GM19239 (cell line): Measurements from ENCODE around the gene GMPPA.
A peak's percentile ranks its signal among the peaks of the same experiment; 100 is the strongest.

Experiments used
- DNase-seq: peaks from one replicate; pipeline ENCODE4 v3.0.0; 2011; ENCODE audit warnings: low spot score; ENCODE audit not compliant: insufficient read length
- FAIRE-seq: peaks from 2 replicates; lab custom pipeline; 2011; peaks lifted over from hg19 to GRCh38; lab: Jason Lieb, UNC

GMPPA gene

DNA sequence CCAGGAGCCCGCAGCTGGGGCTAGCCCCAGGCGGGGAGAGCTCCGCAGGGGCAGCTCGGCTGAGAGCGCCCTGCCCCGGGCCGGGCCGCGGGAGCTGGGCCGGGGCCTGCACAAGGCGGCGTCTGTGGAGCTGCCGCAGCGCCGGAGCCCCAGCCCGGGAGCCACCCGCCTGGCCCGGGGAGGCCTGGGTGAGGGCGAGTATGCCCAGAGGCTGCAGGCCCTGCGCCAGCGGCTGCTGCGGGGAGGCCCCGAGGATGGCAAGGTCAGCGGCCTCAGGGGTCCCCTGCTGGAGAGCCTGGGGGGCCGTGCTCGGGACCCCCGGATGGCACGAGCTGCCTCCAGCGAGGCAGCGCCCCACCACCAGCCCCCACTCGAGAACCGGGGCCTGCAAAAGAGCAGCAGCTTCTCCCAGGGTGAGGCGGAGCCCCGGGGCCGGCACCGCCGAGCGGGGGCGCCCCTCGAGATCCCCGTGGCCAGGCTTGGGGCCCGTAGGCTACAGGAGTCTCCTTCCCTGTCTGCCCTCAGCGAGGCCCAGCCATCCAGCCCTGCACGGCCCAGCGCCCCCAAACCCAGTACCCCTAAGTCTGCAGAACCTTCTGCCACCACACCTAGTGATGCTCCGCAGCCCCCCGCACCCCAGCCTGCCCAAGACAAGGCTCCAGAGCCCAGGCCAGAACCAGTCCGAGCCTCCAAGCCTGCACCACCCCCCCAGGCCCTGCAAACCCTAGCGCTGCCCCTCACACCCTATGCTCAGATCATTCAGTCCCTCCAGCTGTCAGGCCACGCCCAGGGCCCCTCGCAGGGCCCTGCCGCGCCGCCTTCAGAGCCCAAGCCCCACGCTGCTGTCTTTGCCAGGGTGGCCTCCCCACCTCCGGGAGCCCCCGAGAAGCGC is 15.0 kb upstream of the GMPPA start:
- DNase-seq (no peak), FAIRE-seq (no peak)

DNA sequence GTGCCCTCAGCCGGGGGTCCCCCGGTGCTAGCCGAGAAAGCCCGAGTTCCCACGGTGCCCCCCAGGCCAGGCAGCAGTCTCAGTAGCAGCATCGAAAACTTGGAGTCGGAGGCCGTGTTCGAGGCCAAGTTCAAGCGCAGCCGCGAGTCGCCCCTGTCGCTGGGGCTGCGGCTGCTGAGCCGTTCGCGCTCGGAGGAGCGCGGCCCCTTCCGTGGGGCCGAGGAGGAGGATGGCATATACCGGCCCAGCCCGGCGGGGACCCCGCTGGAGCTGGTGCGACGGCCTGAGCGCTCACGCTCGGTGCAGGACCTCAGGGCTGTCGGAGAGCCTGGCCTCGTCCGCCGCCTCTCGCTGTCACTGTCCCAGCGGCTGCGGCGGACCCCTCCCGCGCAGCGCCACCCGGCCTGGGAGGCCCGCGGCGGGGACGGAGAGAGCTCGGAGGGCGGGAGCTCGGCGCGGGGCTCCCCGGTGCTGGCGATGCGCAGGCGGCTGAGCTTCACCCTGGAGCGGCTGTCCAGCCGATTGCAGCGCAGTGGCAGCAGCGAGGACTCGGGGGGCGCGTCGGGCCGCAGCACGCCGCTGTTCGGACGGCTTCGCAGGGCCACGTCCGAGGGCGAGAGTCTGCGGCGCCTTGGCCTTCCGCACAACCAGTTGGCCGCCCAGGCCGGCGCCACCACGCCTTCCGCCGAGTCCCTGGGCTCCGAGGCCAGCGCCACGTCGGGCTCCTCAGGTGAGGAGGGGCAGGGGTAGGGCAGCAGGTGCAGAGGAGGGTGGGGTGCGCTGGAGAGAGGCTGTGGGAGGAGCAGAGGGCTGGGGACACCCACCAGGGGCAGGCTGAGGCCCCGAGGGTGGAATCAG is 14.1 kb upstream of the GMPPA start:
- DNase-seq (no peak), FAIRE-seq (no peak)

DNA sequence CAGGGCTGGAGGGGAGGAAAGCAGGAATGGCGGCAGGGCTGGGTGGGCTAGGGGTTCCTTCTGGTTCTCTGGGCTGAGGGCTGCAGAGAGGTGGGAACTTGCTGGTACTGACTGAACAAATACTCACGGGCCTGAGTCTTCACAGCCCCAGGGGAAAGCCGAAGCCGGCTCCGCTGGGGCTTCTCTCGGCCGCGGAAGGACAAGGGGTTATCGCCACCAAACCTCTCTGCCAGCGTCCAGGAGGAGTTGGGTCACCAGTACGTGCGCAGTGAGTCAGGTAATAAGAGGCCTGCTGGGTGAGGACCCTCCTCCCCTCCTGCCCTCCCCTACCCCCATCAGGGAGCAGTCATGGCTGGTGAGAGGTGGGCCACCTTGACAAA is 13.5 kb upstream of the GMPPA start:
- DNase-seq (no peak), FAIRE-seq (no peak)

DNA sequence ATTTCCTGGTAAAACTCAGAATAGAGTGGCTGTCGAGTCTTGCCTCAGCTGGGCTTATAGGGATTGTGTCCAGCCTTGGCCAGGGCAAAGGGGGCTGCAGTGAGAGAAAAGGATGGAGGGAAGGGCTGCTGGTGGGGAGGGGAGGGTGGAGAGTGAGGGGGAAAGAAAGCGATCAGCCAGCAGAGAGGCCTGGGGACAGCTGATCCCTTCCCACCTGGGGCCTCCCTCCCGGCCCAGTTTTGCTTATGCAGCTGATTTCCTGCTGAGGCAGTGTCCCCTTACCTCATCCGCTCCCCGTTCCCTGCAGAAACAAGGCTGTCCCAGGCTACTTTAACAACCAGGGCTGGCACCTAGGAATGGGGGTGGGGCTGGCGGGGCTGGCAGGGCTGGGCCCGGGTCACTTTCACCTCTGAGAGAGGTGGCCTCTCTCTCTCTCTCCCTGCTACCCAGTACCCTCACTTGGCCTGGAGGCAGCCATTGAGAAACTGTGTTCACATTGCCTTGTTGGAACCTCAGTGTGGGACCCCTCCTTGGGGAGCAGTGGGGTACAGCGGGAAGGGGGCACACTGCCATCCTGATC is 12.2 kb upstream of the GMPPA start:
- no peak for FAIRE-seq
- no peak for DNase-seq

DNA sequence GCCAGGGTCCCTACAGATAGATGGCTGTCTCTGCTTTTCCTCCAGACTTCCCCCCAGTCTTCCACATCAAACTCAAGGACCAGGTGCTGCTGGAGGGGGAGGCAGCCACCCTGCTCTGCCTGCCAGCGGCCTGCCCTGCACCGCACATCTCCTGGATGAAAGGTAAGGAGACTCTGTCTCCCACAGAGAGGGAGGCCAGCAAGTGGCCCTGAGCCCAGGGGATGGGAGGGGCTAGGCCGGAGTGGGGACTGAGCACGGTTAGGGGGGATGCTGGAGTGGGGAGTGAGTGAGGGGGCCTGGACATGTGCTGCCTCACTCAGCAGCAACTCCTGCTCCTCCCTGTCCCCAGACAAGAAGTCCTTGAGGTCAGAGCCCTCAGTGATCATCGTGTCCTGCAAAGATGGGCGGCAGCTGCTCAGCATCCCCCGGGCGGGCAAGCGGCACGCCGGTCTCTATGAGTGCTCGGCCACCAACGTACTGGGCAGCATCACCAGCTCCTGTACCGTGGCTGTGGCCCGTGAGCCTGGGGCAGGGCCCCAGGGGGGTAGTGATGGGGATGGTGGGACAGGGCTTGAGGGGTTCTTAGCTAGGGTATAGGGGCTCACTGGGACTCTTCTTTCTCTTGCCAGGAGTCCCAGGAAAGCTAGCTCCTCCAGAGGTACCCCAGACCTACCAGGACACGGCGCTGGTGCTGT is 10.4 kb upstream of the GMPPA start:
- FAIRE-seq (no peak), DNase-seq (no peak)

DNA sequence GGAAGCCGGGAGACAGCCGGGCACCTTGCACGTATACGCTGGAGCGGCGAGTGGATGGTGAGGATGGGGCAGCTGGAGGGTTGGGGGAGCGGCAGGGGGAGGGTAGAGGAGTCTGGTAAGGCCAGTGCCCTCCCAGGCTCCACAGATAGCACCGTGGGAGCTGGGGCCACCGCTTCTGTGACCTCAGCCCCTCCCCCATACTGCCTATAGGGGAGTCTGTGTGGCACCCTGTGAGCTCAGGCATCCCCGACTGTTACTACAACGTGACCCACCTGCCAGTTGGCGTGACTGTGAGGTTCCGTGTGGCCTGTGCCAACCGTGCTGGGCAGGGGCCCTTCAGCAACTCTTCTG is 9.9 kb upstream of the GMPPA start:
- DNase-seq: no peak
- no peak for FAIRE-seq

DNA sequence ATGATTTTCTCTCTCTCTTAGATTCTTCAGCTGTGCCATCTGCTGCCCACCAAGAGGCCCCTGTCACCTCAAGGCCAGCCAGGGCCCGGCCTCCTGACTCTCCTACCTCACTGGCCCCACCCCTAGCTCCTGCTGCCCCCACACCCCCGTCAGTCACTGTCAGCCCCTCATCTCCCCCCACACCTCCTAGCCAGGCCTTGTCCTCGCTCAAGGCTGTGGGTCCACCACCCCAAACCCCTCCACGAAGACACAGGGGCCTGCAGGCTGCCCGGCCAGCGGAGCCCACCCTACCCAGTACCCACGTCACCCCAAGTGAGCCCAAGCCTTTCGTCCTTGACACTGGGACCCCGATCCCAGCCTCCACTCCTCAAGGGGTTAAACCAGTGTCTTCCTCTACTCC is 9.4 kb upstream of the GMPPA start:
- no peak for DNase-seq

DNA sequence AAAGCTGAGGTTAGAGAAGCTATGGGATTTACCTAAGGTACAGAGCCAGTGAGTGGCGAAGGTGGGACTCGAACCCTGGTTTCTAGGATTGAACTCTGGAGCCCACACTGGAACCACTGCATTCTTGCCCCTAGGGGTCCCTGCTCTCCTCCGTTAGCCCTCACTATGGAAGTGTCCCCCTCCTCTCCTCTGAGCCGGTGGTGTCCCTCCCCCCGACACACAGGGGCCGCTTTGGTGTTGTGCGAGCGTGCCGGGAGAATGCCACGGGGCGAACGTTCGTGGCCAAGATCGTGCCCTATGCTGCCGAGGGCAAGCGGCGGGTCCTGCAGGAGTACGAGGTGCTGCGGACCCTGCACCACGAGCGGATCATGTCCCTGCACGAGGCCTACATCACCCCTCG is 8.5 kb upstream of the GMPPA start:
- DNase-seq (no peak), FAIRE-seq (no peak)

More for the DNA sequence above, 9.4 kb upstream of the GMPPA start:
- FAIRE-seq: no peak

DNA sequence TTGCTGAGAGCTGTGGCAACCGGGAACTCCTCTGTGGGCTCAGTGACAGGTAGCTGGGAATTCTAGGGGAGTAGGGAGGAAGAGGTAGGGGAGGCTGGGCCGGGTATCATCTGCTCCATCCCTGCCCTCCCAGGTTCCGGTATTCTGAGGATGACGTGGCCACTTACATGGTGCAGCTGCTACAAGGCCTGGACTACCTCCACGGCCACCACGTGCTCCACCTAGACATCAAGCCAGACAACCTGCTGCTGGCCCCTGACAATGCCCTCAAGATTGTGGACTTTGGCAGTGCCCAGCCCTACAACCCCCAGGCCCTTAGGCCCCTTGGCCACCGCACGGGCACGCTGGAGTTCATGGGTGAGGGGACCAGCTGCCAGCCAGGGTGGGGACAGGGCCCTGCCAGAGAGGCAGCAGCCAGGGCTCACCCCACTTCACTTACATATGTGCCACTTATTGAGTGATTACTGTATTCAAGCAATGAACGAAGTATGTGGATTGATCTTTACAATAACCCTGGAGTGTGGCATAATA is 8.0 kb upstream of the GMPPA start:
- DNase-seq (no peak), FAIRE-seq (no peak)

DNA sequence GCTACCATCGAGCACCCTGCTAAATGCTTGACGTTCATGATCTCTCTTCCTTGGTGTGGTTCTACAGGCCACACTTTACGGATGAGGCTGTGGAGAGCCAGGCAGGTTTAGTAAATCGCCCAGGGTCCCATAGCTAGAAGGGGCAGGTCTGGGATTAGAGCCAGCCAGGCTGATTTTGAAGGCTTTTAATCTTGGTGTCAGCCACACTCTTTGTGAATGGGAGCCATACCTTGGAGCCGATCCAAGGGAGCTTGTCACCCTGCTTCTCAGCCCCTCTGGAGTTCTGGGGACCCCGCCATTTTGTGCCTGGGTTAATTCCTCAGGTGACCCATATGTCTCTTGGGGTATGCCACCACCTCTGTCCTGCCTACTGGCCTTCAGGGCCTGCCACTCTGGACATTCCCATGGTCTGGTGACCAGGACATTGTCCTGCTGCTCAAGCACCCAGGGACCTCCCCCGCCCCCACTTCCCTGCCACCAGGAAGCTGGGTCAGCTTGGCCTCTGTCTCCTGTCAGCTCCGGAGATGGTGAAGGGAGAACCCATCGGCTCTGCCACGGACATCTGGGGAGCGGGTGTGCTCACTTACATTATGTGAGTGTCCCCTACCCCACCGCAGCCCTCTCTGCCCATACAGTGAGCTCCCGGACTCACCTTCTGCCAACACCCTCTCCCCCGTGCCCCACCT is 7.3 kb upstream of the GMPPA start:
- FAIRE-seq (no peak), DNase-seq (no peak)

DNA sequence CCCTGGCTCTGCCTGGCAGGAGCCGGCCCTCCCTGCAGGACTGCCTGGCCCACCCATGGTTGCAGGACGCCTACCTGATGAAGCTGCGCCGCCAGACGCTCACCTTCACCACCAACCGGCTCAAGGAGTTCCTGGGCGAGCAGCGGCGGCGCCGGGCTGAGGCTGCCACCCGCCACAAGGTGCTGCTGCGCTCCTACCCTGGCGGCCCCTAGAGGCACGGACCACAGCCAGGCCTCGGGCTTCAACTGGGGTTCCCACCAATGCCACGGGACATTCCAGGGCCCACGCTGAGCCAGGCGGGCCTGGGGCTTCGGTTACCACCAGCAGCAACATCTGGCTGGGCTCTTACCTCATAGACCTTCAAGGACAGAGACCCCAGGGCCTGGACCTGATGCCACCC is 6.1 kb upstream of the GMPPA start:
- FAIRE-seq (no peak), DNase-seq (no peak)

DNA sequence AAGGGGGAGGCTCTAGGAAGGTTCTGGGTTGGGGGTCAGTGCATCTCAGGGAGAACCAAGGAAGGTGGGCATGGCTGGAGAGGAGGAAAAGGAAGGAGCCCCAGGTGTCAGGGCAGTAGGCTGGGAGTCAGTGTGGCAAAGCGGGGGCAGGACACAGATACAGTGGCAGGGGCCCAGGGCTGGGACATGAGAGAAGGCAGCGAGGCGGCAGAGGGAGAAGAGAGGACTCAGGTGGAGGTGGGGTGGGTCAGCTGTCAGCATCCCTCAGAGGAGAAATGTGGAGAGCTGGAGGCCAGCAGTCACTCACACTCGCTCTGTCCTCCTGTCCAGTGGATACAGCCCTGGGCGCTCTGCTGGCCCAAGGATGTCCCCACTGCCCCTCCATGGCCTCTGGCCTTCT is 5.6 kb upstream of the GMPPA start:
- no peak for DNase-seq
- FAIRE-seq: no peak

DNA sequence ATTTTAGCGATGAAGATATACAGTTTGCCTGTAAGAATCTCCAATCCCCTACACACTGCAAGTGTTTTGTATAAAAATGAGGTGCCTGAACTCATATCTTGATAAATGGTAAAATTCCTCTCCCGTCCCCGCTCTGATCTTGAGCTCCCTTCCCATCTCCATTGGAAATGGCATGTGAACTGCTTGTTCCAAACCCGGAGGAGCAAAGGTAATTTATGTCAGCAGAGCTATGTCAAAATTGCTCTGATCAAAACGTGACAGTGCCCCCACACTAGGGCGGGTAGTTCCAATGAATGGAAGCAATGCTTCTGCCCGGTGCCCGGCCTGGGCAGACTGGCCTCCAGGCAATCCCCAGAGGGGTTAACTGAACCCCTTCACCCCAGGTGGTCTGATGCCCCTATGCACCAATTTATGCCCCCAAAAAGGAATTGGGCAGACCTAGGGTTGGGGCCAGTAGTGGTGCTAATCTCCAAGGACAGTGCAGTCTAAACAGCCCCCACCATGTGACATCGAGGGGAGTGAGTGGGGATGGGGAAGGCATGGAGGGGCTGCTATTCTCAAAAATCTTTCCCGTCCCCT is 3.6 kb upstream of the GMPPA start:
- FAIRE-seq (no peak), DNase-seq (no peak)

DNA sequence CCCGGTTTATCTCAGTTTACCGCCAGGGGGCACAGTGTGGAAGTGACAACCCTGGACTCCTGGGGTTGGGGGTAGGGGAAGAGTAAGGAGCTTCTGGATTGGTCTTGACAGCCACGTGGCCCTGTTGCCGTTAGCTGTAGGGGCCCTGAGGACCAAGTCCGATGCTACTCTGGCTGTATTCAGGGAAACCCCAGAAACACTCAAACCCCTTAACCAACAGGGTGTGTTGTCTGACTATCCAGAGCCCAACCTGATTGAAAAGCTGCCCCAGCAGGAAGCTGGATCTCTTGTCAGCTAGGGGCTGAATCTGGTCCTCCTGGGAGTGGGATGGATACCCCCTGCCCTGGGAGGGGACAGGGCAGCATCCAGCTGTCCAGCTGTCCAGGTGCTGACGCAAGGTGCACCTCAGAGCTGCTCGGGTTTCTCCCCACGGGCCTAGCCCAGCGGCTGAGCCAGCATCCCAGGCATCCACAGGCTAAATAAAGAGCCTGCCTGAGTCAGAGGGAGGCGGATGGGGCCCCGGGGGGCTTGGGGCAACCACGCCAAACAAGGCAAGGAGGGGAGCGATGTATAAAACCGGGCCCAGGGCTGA is 3.1 kb upstream of the GMPPA start:
- peak; percentile 73 for DNase-seq
- FAIRE-seq: peak; percentile 4

DNA sequence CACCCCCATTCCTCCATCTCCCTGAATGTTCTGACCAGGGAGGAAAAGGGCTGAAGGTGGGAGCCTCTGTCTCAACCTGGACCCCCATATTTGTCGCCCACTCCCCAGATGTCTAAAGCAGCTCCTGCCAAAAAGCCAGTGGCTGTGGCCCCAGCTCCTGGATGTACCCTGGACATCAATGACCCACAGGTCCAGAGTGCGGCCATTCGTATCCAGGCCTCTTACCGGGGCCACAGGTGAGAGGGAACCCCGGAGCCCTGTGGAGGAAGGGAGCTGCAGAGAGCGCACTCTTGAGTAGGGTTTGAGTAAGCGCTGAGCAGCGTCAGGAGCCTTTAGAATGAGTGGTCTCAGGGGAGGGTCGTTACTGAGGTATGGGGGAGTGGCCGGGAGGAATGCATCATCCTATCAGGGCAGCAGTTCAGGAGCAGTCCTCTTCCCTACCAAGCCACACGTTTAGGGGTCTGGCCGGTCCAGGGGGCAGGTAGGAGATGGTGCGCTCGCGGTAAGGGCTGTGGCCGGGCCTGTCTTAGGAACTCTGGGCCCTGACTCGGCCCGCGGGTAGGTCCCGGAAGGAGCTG is 2.4 kb upstream of the GMPPA start:
- DNase-seq (no peak), FAIRE-seq (no peak)

DNA sequence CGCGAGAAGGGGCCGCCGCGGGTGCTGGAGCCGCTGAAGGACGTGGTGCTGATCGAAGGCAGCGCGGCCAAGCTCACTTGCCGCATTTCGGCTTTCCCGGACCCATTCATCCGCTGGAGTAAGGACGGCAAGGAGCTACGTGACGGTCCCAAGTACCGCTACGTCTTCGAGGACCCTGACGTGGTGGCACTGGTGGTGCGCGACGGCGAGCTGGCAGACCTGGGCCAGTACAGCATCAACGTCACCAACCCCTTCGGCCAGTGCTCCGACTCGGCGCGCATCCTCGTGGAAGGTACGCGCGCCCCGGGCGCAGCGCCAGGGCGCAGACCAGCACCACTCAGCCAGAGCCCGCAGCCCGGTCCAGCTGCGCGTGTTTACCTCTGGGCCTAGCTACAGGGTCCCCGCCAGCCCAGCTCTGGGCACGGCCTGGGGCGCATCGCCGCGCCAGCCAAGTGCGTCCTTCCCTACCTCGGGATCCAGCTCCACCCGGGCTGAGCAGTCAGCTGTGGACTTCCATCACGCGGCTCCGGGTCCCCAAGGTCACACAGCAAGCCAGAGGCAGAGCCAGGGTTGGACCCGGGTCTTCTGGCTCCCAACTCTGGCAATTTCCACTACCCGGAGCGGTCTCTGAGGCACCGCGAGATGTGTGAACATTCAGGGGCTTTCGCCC is 1.7 kb upstream of the GMPPA start:
- DNase-seq (no peak), FAIRE-seq (no peak)

DNA sequence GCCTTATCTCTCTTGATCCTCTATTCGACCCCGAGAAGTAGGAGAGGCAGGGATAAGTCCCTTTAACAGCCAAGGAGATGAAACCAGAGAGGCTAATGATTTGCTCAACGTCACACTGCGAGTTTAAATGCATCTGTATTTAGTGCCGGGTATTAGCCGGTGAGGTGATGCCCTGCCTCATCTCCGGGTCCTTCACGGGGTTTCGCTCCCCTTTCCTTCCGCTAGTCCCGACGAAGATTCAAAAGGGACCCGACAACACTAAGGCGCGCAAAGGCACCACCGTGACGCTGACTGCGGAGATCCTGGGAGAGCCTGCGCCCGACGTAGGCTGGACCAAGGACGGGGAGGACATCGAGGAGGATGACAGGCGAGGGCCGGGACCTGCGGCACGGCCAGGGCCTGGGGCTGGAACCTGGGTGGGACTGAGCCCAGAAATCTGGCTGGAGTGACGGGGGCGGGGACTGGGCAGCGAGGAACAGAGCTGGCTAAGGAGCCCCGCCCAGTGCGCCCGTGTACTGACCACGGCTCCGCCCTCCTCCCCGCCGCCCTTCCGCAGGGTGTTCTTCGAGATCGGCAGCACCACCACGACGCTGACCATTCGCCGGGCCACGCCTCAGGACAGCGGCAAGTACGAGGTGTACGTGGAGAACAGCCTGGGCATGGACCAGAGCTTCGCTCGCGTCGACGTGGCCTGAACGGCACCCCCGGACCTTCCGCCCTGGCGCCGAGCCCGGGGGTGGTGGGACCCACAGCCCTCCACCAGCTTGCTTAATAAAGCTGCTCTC is 1.0 kb upstream of the GMPPA start:
- peak; percentile 59 for FAIRE-seq
- peak; percentile 58 for DNase-seq

DNA sequence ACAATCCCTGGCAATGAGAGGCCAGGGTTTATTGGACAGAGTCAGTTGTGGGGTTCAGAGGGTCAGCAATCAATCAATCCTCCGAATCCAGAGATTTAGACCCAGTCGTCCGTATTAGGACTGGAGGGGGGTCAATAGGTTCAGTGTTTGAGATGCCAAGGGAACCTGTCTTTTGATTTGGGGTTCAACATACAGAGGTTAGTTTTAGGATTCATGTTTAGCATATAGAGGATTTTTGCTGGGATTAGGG is 292 bp downstream of the GMPPA start:
- no peak for FAIRE-seq
- no peak for DNase-seq
